H1 (cell line): Measurements from ENCODE around the gene FHDC1. TPM values are rescaled to one million over a fixed set of nuclear protein-coding genes. Genes with fewer than 3 reads are reported as not detected.

Source experiments
- CTCF ChIA-PET: fragments of 300-600 bp; sonication (Branson Sonifier 250); formaldehyde crosslinking; loops from one replicate; lab custom pipeline; 2021; ENCODE audit not compliant: partially characterized antibody; lab: Charles Lee
- POLR2A ChIA-PET: fragments of 300-600 bp; sonication (Branson Sonifier 250); formaldehyde crosslinking; loops from one replicate; lab custom pipeline; 2021; ENCODE audit warnings: inconsistent platforms; ENCODE audit not compliant: partially characterized antibody; lab: Charles Lee
- DNase-seq, 2 experiments: peaks; one replicate each; pipeline versions ENCODE4 v3.0.0 to v3.0.0-alpha.2; 2010 to 2022; ENCODE audit warnings: low spot score in 2 of 2, low read depth in 1 of 2, mixed read lengths in 1 of 2
- FAIRE-seq: peaks from 2 replicates; lab custom pipeline; 2011; peaks lifted over from hg19 to GRCh38; lab: Jason Lieb, UNC
- H2AFZ ChIP-seq: 2 replicates; pipeline ENCODE4 v1.8.1; 2012; ENCODE audit warnings: low read length, inconsistent platforms
- H2AK5ac ChIP-seq: 2 replicates; pipeline ENCODE4 v1.6.1; 2013; ENCODE audit warnings: low read depth, low read length
- H2BK120ac ChIP-seq: replicated peaks from 2 replicates; pipeline ENCODE3; 2013; ENCODE audit warnings: low read depth, low read length, inconsistent platforms
- H2BK12ac ChIP-seq: 2 replicates; pipeline ENCODE4 v1.6.1; 2013; ENCODE audit warnings: low read depth, low read length
- H2BK15ac ChIP-seq: 2 replicates; pipeline ENCODE4 v1.6.1; 2013; ENCODE audit warnings: low read length
- H2BK20ac ChIP-seq: 2 replicates; pipeline ENCODE4 v1.6.1; 2013; ENCODE audit warnings: low read length
- H2BK5ac ChIP-seq: 2 replicates; pipeline ENCODE4 v1.6.1; 2013; ENCODE audit warnings: low read depth, low read length
- H3K14ac ChIP-seq: 2 replicates; pipeline ENCODE4 v1.6.1; 2013; ENCODE audit warnings: inconsistent platforms; ENCODE audit not compliant: insufficient read length
- H3K18ac ChIP-seq: 2 replicates; pipeline ENCODE4 v1.6.1; 2013; ENCODE audit warnings: low read length; ENCODE audit errors: extremely low read depth
- H3K23ac ChIP-seq: 2 replicates; pipeline ENCODE4 v1.6.1; 2013; ENCODE audit warnings: inconsistent platforms; ENCODE audit not compliant: insufficient read length
- H3K23me2 ChIP-seq: 2 replicates; pipeline ENCODE4 v1.6.1; 2013; ENCODE audit warnings: low read depth, low read length
- H3K27ac ChIP-seq: 2 replicates; pipeline ENCODE4 v1.6.1; 2011; ENCODE audit warnings: low read depth, low read length, inconsistent platforms
- H3K27me3 ChIP-seq, 4 experiments: replicated peaks in 1 of 4; 1 replicate in 1 of 4; 2 replicates in 3 of 4; pipeline versions ENCODE4 v1.6.1 to v1.8.1; 2011 to 2013; ENCODE audit warnings: low read length in 3 of 4, mild to moderate bottlenecking in 3 of 4, inconsistent platforms in 2 of 4, mixed read lengths in 2 of 4, moderate library complexity in 1 of 4; ENCODE audit not compliant: control insufficient read depth in 3 of 4, insufficient read depth in 3 of 4; ENCODE audit errors: extremely low read depth in 1 of 4
- H3K36me3 ChIP-seq, 4 experiments: 2 replicates each; pipeline versions ENCODE4 v1.6.1 to v1.8.1; 2011 to 2013; ENCODE audit warnings: mild to moderate bottlenecking in 4 of 4, low read length in 3 of 4, moderate library complexity in 2 of 4, control low read depth in 1 of 4, inconsistent platforms in 1 of 4; ENCODE audit not compliant: insufficient read depth in 4 of 4, control insufficient read depth in 2 of 4
- H3K4ac ChIP-seq: replicated peaks from 2 replicates; pipeline ENCODE3; 2013; ENCODE audit warnings: low read length, low read depth, mixed read lengths, inconsistent platforms; ENCODE audit not compliant: insufficient read length
- H3K4me1 ChIP-seq, 4 experiments: replicated peaks in 1 of 4; 1 replicate in 1 of 4; 2 replicates in 3 of 4; pipeline versions ENCODE4 v1.6.1 to v1.8.1; 2011 to 2013; ENCODE audit warnings: low read length in 3 of 4, inconsistent platforms in 2 of 4, mixed read lengths in 1 of 4; ENCODE audit not compliant: insufficient read depth in 4 of 4, control insufficient read depth in 3 of 4
- H3K4me2 ChIP-seq, 2 experiments: 2 replicates each; pipeline versions ENCODE4 v1.6.1 to v1.8.1; 2011 to 2013; ENCODE audit warnings: low read depth in 2 of 2, low read length in 2 of 2, control low read depth in 1 of 2, inconsistent platforms in 1 of 2, mild to moderate bottlenecking in 1 of 2; ENCODE audit not compliant: insufficient read depth in 1 of 2
- H3K4me3 ChIP-seq, 4 experiments: fragments of 200-600, 300-600 bp in 1 of 4; sonication (generic), shearing (Covaris generic), sonication (Bioruptor Twin) in 1 of 4; 2 replicates each; pipeline versions ENCODE4 v1.5.1 to v1.8.1; 2011 to 2016; ENCODE audit warnings: low read length in 4 of 4, low read depth in 3 of 4, control low read depth in 2 of 4, inconsistent platforms in 2 of 4, mild to moderate bottlenecking in 2 of 4, mixed read lengths in 1 of 4, moderate library complexity in 1 of 4; ENCODE audit not compliant: insufficient read depth in 2 of 4; ENCODE audit errors: extremely low read depth in 1 of 4
- H3K56ac ChIP-seq: replicated peaks from 2 replicates; pipeline ENCODE3; 2013; ENCODE audit warnings: low read depth, mild to moderate bottlenecking, mixed read lengths, low read length, inconsistent platforms; ENCODE audit not compliant: insufficient read length
- H3K79me1 ChIP-seq: 2 replicates; pipeline ENCODE4 v1.6.1; 2013; ENCODE audit warnings: low read depth, low read length, control low read depth
- H3K79me2 ChIP-seq, 2 experiments: 2 replicates each; pipeline versions ENCODE4 v1.6.1 to v1.8.1; 2012 to 2013; ENCODE audit warnings: low read length in 2 of 2, mild to moderate bottlenecking in 2 of 2, inconsistent platforms in 1 of 2; ENCODE audit not compliant: insufficient read depth in 2 of 2, control insufficient read depth in 1 of 2
- H3K9ac ChIP-seq, 4 experiments: replicated peaks in 1 of 4; 1 replicate in 1 of 4; 2 replicates in 3 of 4; pipeline versions ENCODE4 v1.6.1 to v1.8.1; 2011 to 2013; ENCODE audit warnings: low read depth in 3 of 4, low read length in 3 of 4, control low read depth in 2 of 4, mild to moderate bottlenecking in 2 of 4, moderate library complexity in 2 of 4, inconsistent platforms in 1 of 4; ENCODE audit errors: extremely low read depth in 1 of 4
- H3K9me3 ChIP-seq, 2 experiments: 2 replicates each; pipeline versions ENCODE4 v1.6.1 to v1.8.1; 2012 to 2013; ENCODE audit warnings: mild to moderate bottlenecking in 2 of 2, moderate library complexity in 2 of 2, control low read depth in 1 of 2, inconsistent platforms in 1 of 2, low read depth in 1 of 2, low read length in 1 of 2, mixed read lengths in 1 of 2; ENCODE audit not compliant: insufficient read depth in 2 of 2
- H4K20me1 ChIP-seq, 2 experiments: replicated peaks in 1 of 2; 2 replicates each; pipeline versions ENCODE3 to v1.8.1; 2011 to 2013; ENCODE audit warnings: inconsistent platforms in 2 of 2, low read length in 2 of 2, mild to moderate bottlenecking in 1 of 2; ENCODE audit not compliant: insufficient read depth in 2 of 2, control insufficient read depth in 1 of 2
- H4K5ac ChIP-seq: 2 replicates; pipeline ENCODE4 v1.6.1; 2013; ENCODE audit warnings: low read length, low read depth, mixed read lengths, inconsistent platforms; ENCODE audit not compliant: insufficient read length
- H4K8ac ChIP-seq: 2 replicates; pipeline ENCODE4 v1.8.0; 2013; ENCODE audit warnings: mild to moderate bottlenecking, moderate library complexity, low read length, inconsistent platforms; ENCODE audit not compliant: insufficient read depth; ENCODE audit errors: extremely low read depth
- H4K91ac ChIP-seq: replicated peaks from 2 replicates; pipeline ENCODE3; 2013; ENCODE audit warnings: low read length, mixed read lengths, inconsistent platforms; ENCODE audit not compliant: insufficient read length
- BCL11A ChIP-seq, 2 experiments: IDR thresholded peaks; one replicate each; pipeline ENCODE4 v1.6.1; 2011; ENCODE audit warnings: low read depth in 2 of 2, low read length in 2 of 2, mild to moderate bottlenecking in 2 of 2
- GABPA ChIP-seq: IDR thresholded peaks from 2 replicates; pipeline ENCODE4 v1.6.1; 2011; ENCODE audit warnings: mild to moderate bottlenecking, low read length, moderate library complexity, borderline replicate concordance; ENCODE audit not compliant: insufficient read depth
- HDAC6 ChIP-seq: IDR thresholded peaks from one replicate; pipeline ENCODE4 v1.7.1; 2012; ENCODE audit warnings: low read depth, mild to moderate bottlenecking, inconsistent platforms, low read length, moderate library complexity
- KDM4A ChIP-seq: IDR thresholded peaks from one replicate; pipeline ENCODE4 v1.7.1; 2012; ENCODE audit warnings: low read depth, mild to moderate bottlenecking, moderate library complexity, low read length, inconsistent platforms; ENCODE audit not compliant: severe bottlenecking
- WGBS, 2 experiments: shearing (Covaris generic) in 1 of 2; methylation state at CpG; one replicate each; pipeline versions ENCODE4 v1.1.6 to v1.1.7; 2013 to 2015; ENCODE audit warnings: low lambda C conversion rate in 2 of 2, mixed read lengths in 2 of 2, inconsistent platforms in 1 of 2, low coverage in 1 of 2, missing lambda C conversion rate in 1 of 2; ENCODE audit not compliant: insufficient replicate concordance in 2 of 2, insufficient coverage in 1 of 2, insufficient read length in 1 of 2; ENCODE audit errors: extremely low coverage in 1 of 2, missing lambda C conversion rate in 1 of 2; 5-methylcytosine and 5-hydroxymethylcytosine counted together
- polyA plus RNA-seq, 7 experiments: library from polyadenylated mRNA; depleted of rRNA in 3 of 7; stranded (reverse) in 5 of 7; unstranded in 2 of 7; fragments of >200 nt in 5 of 7; fragments of 200-250 nt in 2 of 7; gene quantifications; 1 replicate in 5 of 7; 2 replicates in 1 of 7; 4 replicates in 1 of 7; pipeline versions ENCODE4 v1.2.1 to v1.2.3, GENCODE V29; 2011 to 2013; ENCODE audit warnings: missing spikeins in 2 of 7, mixed read lengths in 2 of 7
- total RNA-seq: library from RNA; stranded (reverse); fragmentation: NEBNext Ultra II Directional; extraction: Animal tissue kit (Norgen Biotek cat#: 25700); gene quantifications from 2 replicates; pipeline ENCODE4 v1.2.1, GENCODE V29; 2021

Gene FHDC1
- total and polyA plus RNA-seq, 2 of the 8 experiments (the other 6 are each of a cell fraction or from before 2014, with no cell fraction given), result 6.4 to 28.6 TPM

- no peak overlapping the region for H3K4me2 ChIP-seq
- FAIRE-seq, result no peak
- H3K79me2 ChIP-seq, result no peaks in the 10 kb centered on the region
- H4K8ac ChIP-seq, result no peak overlapping the region
- H3K23ac ChIP-seq, result no peak overlapping the region
- DNase-seq, result no peak
- no peaks in the 10 kb centered on the region for H3K79me1 ChIP-seq
- peaks cover 0 to 12% (median 6%) of the 10 kb centered on the region in 4 experiments; a peak in 2 of 8 replicates for H3K36me3 ChIP-seq
- H2AK5ac ChIP-seq, result no peak overlapping the region
- H3K27me3 ChIP-seq, result no peaks in the 10 kb centered on the region
- no peak overlapping the region for H3K14ac ChIP-seq
- no peak overlapping the region for H3K27ac ChIP-seq
- WGBS, 2 experiments, result 92 to 100% methylated on average over 2 to 6 of the region's 6 CpGs
- no peak overlapping the region for H3K18ac ChIP-seq
- peaks cover 0 to 6% (median 4%) of the 10 kb centered on the region in 4 experiments; a peak in 4 of 7 replicates for H3K4me1 ChIP-seq
- H2BK120ac ChIP-seq, result no peak overlapping the region
- TF ChIP-seq KDM4A (no peak), BCL11A (IDR thresholded peaks at IDR 0.05; ENCODE audit: low read depth in 2 of 2, low read length in 2 of 2) (no peak), GABPA (no peak), HDAC6 (no peak)
- H3K9me3 ChIP-seq, result no peaks in the 10 kb centered on the region
- H2BK15ac ChIP-seq, result no peak overlapping the region
- no peak overlapping the region for H4K5ac ChIP-seq
- no peak overlapping the region for H2BK20ac ChIP-seq
- POLR2A ChIA-PET, result interaction anchor here (1.6 kb wide), 1 partner anchor 8 kb away, joined by 7 read pairs; no protein-coding TSS in a partner anchor
- H4K20me1 ChIP-seq, result no peaks in the 10 kb centered on the region
- no peak overlapping the region for H3K56ac ChIP-seq
- no peaks in the 10 kb centered on the region for H3K23me2 ChIP-seq
- no peak overlapping the region for H4K91ac ChIP-seq
- no peak overlapping the region for H2BK5ac ChIP-seq
- no peak overlapping the region for H3K4me3 ChIP-seq
- no peak overlapping the region for H2AFZ ChIP-seq
- no peak overlapping the region for H3K4ac ChIP-seq
- CTCF ChIA-PET, result no interaction called here
- H3K9ac ChIP-seq, result no peak overlapping the region
- H2BK12ac ChIP-seq, result no peak overlapping the region
Measured at GRCh38 chr4:152887981-152888380, 48.1 kb upstream of the FHDC1 start.
